Panc1 (cell line): ENCODE data around the gene POFUT2. TPM values are rescaled to one million over a fixed set of nuclear protein-coding genes. Genes with fewer than 3 reads are reported as not detected.

Experiments
- ATAC-seq: fragments of 200-7000 bp; cut with Tn5 transposase; 2 replicates; pipeline ENCODE4 v1.9.1; 2020; ENCODE audit warnings: mild to moderate bottlenecking, moderate library complexity
- BruUV-seq: library from RNA; stranded (reverse); fragments of 400-500 nt; replicated peaks from 2 replicates; lab custom pipeline; 2021; lab: Mats Ljungman, UMichigan
- CTCF ChIA-PET: fragments of 300-600 bp; sonication (Branson Sonifier 250); formaldehyde crosslinking; loops from one replicate; lab custom pipeline; 2022; ENCODE audit warnings: antibody characterized with exemption; lab: Charles Lee
- POLR2A ChIA-PET: fragments of 300-600 bp; sonication (Branson Sonifier 250); formaldehyde crosslinking; loops from one replicate; lab custom pipeline; 2022; ENCODE audit warnings: antibody characterized with exemption; lab: Charles Lee
- DNase-seq: peaks from one replicate; pipeline ENCODE4 v3.0.0-alpha.2; 2010; ENCODE audit warnings: low read depth, low spot score
- H3K27ac ChIP-seq: 2 replicates; pipeline ENCODE4 v1.5.1; 2011; ENCODE audit warnings: mild to moderate bottlenecking, low read length, inconsistent platforms
- H3K27me3 ChIP-seq: fragments of 200-500 bp; sonication (Bioruptor generic); 2 replicates; pipeline ENCODE4 v1.6.0; 2014; ENCODE audit warnings: low read length, inconsistent platforms; ENCODE audit not compliant: control insufficient read depth, insufficient read depth
- H3K36me3 ChIP-seq: fragments of 200-500 bp; sonication (Bioruptor generic); 2 replicates; pipeline ENCODE4 v1.5.1; 2014; ENCODE audit warnings: inconsistent platforms, mild to moderate bottlenecking, low read length, moderate library complexity; ENCODE audit not compliant: control insufficient read depth, insufficient read depth
- H3K4me1 ChIP-seq: 2 replicates; pipeline ENCODE4 v1.5.1; 2011; ENCODE audit warnings: inconsistent platforms, mild to moderate bottlenecking, low read length, moderate library complexity; ENCODE audit not compliant: control insufficient read depth, insufficient read depth
- H3K4me3 ChIP-seq, 2 experiments: 2 replicates each; pipeline ENCODE4 v1.5.1; 2011 to 2012; ENCODE audit warnings: low read depth in 2 of 2, low read length in 2 of 2, mild to moderate bottlenecking in 2 of 2, inconsistent platforms in 1 of 2, moderate library complexity in 1 of 2
- H3K9me3 ChIP-seq: fragments of 200-500 bp; sonication (Bioruptor generic); 2 replicates; pipeline ENCODE4 v1.5.1; 2014; ENCODE audit warnings: low read depth, mild to moderate bottlenecking, inconsistent platforms, low read length, moderate library complexity; ENCODE audit not compliant: control insufficient read depth, insufficient read depth
- CTCF ChIP-seq: fragments of 450-650 bp; IDR thresholded peaks from 2 replicates; pipeline ENCODE4 v1.5.1; 2017; ENCODE audit warnings: mild to moderate bottlenecking
- POLR2AphosphoS5 ChIP-seq: IDR thresholded peaks from 2 replicates; pipeline ENCODE4 v1.6.1; 2012; ENCODE audit warnings: mild to moderate bottlenecking, low read depth, low read length, moderate library complexity
- REST ChIP-seq, 2 experiments: IDR thresholded peaks; 2 replicates each; pipeline ENCODE4 v1.6.1; 2011 to 2012; ENCODE audit warnings: low read depth in 2 of 2, control low read depth in 1 of 2, low read length in 1 of 2, mild to moderate bottlenecking in 1 of 2, moderate library complexity in 1 of 2; ENCODE audit not compliant: insufficient read depth in 1 of 2
- SIN3A ChIP-seq: IDR thresholded peaks from 2 replicates; pipeline ENCODE4 v1.6.1; 2012; ENCODE audit warnings: low read depth, mild to moderate bottlenecking, low read length, moderate library complexity, borderline replicate concordance; ENCODE audit not compliant: insufficient read depth
- TCF7L2 ChIP-seq: IDR thresholded peaks from 2 replicates; pipeline ENCODE4 v1.6.1; 2011; ENCODE audit warnings: mild to moderate bottlenecking, low read depth, low read length, inconsistent platforms
- in situ Hi-C: cut with HindIII; loops from 2 replicates; pipeline ENCODE4 v1.10.0; 2016; ENCODE audit warnings: low sequenced_read_pairs, low pct_unique_long_range_greater_than_20kb
- intact Hi-C: fragments of 100-400 bp; cut with micrococcal nuclease; formaldehyde crosslinking; loops from one replicate; pipeline ENCODE4 v1.10.0; 2022; ENCODE audit not compliant: unreplicated experiment
- total RNA-seq: library from RNA; stranded (reverse); gene quantifications from one replicate; pipeline ENCODE4 v1.2.1, GENCODE V29; 2021; ENCODE audit not compliant: unreplicated experiment

Gene POFUT2
- total RNA-seq, 1 experiment from 2014 or later, result 59.6 TPM

GRCh38 chr21:45282283-45283034, 5.2 kb downstream of the POFUT2 start:
- no peaks in the 10 kb centered on the region for H3K9me3 ChIP-seq
- peaks cover 7% of the 10 kb centered on the region for H3K36me3 ChIP-seq
- in situ Hi-C loops (no loop called here), intact Hi-C loops (no loop called here)
- no peaks in the 10 kb centered on the region for H3K27me3 ChIP-seq
- no peak for TF ChIP-seq TCF7L2
- no peak for TF ChIP-seq CTCF
- no peak for TF ChIP-seq REST (IDR thresholded peaks at IDR 0.05; ENCODE audit: insufficient read depth in 1 of 2, low read depth in 2 of 2, low read length in 1 of 2)
- TF ChIP-seq POLR2AphosphoS5, result no peak
- no peak for TF ChIP-seq SIN3A
- DNase-seq (no peak), ATAC-seq (no peak)
- H3K27ac ChIP-seq, result no peak overlapping the region
- peaks cover 5% of the 10 kb centered on the region for H3K4me1 ChIP-seq
- ChIA-PET POLR2A (no interaction called here), CTCF (no interaction called here)
- H3K4me3 ChIP-seq, result no peak overlapping the region
- no TSS peak for BruUV-seq

GRCh38 chr21:45281411-45282282, 6.0 kb downstream of the POFUT2 start:
- DNase-seq (no peak), ATAC-seq (no peak)
- BruUV-seq, result no TSS peak
- in situ Hi-C loops (no loop called here), intact Hi-C loops (no loop called here)
- H3K27me3 ChIP-seq, result no peaks in the 10 kb centered on the region
- H3K9me3 ChIP-seq, result no peaks in the 10 kb centered on the region
- ChIA-PET CTCF (no interaction called here), POLR2A (no interaction called here)
- H3K36me3 ChIP-seq, result peaks cover 7% of the 10 kb centered on the region; the same call in 1 of the 2 replicates
- H3K4me1 ChIP-seq, result peaks cover 4% of the 10 kb centered on the region
- TF ChIP-seq POLR2AphosphoS5 (no peak), CTCF (no peak), TCF7L2 (no peak), REST (IDR thresholded peaks at IDR 0.05; ENCODE audit: insufficient read depth in 1 of 2, low read depth in 2 of 2, low read length in 1 of 2) (no peak)
- no peak overlapping the region for H3K4me3 ChIP-seq
- H3K27ac ChIP-seq, result no peak overlapping the region
